Neuron (in vitro differentiated cells): ENCODE results near the gene EXD3.

ENCODE experiments used
- H2AFZ ChIP-seq: one replicate; pipeline ENCODE4 v1.6.1; 2013; ENCODE audit warnings: low read depth, mild to moderate bottlenecking, inconsistent platforms, low read length, moderate library complexity
- H3K27me3 ChIP-seq: one replicate; pipeline ENCODE4 v1.6.1; 2013; ENCODE audit warnings: low read length; ENCODE audit not compliant: insufficient read depth
- H3K36me3 ChIP-seq: one replicate; pipeline ENCODE4 v1.6.1; 2013; ENCODE audit warnings: low read length; ENCODE audit not compliant: insufficient read depth
- H3K4me1 ChIP-seq: one replicate; pipeline ENCODE4 v1.6.1; 2013; ENCODE audit warnings: low read length; ENCODE audit not compliant: insufficient read depth
- H3K4me3 ChIP-seq: 2 replicates; pipeline ENCODE4 v1.5.1; 2013; ENCODE audit warnings: mild to moderate bottlenecking, low read length, moderate library complexity
- H3K9me3 ChIP-seq: one replicate; pipeline ENCODE4 v1.6.1; 2013; ENCODE audit warnings: low read length

Gene EXD3

DNA sequence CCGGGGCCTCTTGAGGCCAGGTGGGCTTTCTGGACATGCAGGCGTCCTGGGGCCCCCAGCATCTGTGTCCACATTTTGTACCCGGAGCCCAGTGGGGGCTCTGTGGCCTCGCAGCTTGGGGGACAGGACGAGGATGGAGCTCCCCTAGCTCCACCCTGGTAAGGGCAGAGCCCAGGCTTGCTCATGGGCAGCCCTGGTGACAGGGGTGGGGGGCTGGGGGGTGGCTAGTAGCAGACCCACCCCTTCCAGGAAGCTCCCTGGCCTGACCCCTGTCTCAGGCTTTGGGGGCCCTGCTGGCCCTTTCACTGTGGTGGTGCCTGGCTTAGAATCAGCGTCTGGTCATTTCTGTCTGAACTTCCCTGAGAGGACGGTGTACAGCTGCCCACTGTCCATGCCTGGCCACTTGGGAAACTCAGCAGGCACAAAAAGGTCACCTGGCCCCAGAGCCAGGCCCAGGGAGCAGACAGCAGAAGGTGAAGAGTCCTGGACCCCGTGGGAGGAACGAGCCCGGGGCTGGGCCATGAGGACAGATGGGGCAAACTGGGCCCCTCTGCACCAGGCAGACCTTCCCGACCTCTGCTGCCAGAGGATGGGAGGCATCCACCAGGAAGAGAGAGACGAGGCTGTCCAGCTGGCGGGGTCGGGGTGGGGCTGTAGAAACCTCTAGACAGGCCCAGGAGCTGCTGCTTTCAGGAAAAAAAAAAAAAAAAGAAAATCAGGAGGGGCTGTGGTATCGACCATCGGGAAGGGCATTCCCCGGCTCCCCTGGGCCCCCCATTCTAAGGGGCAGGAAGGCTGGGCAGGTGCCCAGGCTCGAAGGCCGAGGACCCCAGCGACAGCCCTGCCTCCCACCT, 52.8 kb downstream of the EXD3 start:
- Histone ChIP-seq H3K9me3 (peaks cover 5% of the 10 kb centered on the region), H3K27me3 (no peaks in the 10 kb centered on the region), H3K36me3 (no peaks in the 10 kb centered on the region), H2AFZ (no peak overlapping the region), H3K4me3 (no peak overlapping the region), H3K4me1 (peaks cover 39% of the 10 kb centered on the region)

DNA sequence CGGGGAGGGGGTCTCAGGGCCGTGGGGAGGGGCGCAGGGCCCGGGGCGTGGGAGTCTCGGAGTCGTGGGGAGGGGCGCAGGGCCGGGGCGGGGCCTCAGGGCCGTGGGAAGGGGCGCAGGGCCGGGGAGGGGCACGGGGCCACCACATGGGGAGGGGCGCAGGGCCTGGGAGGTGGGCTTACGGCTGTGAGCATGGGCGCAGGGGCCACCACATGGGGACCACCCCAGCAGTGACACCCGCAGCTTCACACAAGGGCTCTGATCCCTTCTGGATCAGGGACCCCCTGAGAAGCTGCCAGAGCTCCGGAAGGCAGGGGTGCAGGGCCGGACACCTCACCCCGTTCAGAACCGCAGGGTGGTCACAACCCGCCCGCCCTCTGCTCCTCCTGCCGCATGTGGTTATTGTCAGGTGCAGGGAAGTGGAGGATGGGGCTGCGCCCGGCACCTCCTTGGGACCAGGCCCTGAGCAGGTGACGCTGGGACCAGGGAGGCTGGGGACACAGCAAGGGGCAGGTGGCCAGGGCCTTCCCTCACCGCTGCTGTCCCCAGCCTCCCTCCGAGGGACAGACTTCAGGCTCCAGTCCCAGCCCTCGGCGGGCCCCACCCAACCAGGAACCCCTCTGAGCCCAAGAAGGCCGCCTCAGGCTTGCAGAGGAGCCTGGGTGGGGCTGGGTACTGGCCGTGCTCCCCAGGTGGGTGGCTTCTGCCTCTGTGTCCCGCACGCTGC, 53.7 kb downstream of the EXD3 start:
- no peaks in the 10 kb centered on the region for H3K36me3 ChIP-seq
- no peaks in the 10 kb centered on the region for H3K27me3 ChIP-seq
- no peak overlapping the region for H3K4me3 ChIP-seq
- no peak overlapping the region for H2AFZ ChIP-seq
- peaks cover 5% of the 10 kb centered on the region for H3K9me3 ChIP-seq
- H3K4me1 ChIP-seq: peaks cover 39% of the 10 kb centered on the region

- H3K4me3 ChIP-seq: no peak overlapping the region
- H3K36me3 ChIP-seq: no peaks in the 10 kb centered on the region
- peaks cover 5% of the 10 kb centered on the region for H3K9me3 ChIP-seq
- no peak overlapping the region for H2AFZ ChIP-seq
- H3K4me1 ChIP-seq: peaks cover 39% of the 10 kb centered on the region
- H3K27me3 ChIP-seq: no peaks in the 10 kb centered on the region
These were observed 54.4 kb downstream of the EXD3 start for GRCh38 chr9:137368431-137369035.

DNA sequence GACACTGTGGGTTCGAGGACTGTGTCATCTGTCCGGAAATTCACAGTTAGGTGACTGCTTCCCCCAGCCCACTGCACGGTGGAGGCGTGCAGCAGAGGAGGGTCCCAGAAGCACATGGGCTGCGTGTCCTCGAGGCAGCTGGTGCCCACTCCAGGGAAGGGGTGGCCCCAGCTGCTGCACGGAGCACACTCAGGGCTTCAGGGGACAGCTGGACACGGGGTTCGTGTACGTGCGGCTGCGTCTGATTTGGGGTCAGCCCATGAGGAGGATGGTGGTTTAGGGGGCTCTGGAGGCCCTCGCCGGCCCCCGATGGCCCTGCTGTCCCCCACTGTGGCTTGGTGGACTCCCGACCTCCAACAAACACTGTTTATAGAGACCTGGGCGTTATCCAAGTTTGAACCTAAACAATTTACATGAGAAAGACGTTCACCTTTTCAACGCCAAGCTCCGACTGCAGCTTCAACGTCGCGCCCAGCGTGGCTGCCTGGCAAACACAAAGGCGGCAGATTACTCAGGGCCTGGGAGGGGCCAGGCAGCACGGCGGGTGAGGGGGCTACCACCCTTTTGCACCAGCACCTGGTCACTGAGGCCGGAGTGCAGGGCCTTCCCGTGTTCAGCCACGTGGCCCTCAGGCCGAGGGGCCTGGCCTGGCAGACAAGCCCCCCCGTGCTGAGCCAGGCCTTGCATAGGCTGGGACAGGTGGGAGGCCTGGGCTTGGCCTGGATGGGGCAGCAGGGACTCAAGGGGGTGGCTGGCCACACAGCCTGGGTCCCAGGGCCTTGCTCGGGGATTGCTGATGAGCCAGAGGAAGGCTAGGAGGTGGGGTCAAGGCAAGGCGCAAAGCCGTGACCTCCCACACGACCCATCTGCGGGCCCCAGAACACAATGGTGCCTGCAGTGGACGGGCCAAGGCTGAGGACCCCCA, 55.2 kb downstream of the EXD3 start:
- Histone ChIP-seq H3K4me1 (peaks cover 32% of the 10 kb centered on the region), H3K36me3 (no peaks in the 10 kb centered on the region), H3K4me3 (no peak overlapping the region), H2AFZ (no peak overlapping the region), H3K9me3 (peaks cover 5% of the 10 kb centered on the region), H3K27me3 (no peaks in the 10 kb centered on the region)

- Histone ChIP-seq H3K27me3 (no peaks in the 10 kb centered on the region), H3K4me3 (no peak overlapping the region), H2AFZ (no peak overlapping the region), H3K36me3 (no peaks in the 10 kb centered on the region), H3K4me1 (peaks cover 28% of the 10 kb centered on the region), H3K9me3 (peaks cover 5% of the 10 kb centered on the region)
These were observed 56.0 kb downstream of the EXD3 start for GRCh38 chr9:137366891-137367381.

DNA sequence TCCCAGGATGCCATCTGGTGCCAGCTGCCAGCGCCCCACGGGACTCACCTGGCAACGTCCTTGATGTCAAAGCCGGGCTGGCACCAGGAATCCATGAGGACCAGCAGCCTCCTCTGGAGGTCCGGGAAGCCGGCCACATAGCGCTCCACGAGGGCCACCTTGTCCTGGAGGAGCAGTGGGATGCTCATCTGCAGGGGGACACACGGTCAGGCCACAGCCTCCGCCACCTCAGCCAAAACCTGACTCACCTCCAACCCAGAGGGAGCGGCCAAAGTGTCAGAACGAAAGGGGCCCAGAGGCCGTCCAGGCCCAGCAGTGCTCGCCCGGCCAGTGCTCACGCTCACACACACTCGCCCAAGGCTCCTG, 56.5 kb downstream of the EXD3 start:
- Histone ChIP-seq H3K4me1 (peaks cover 23% of the 10 kb centered on the region), H2AFZ (no peak overlapping the region), H3K27me3 (no peaks in the 10 kb centered on the region), H3K4me3 (no peak overlapping the region), H3K36me3 (no peaks in the 10 kb centered on the region), H3K9me3 (peaks cover 5% of the 10 kb centered on the region)

DNA sequence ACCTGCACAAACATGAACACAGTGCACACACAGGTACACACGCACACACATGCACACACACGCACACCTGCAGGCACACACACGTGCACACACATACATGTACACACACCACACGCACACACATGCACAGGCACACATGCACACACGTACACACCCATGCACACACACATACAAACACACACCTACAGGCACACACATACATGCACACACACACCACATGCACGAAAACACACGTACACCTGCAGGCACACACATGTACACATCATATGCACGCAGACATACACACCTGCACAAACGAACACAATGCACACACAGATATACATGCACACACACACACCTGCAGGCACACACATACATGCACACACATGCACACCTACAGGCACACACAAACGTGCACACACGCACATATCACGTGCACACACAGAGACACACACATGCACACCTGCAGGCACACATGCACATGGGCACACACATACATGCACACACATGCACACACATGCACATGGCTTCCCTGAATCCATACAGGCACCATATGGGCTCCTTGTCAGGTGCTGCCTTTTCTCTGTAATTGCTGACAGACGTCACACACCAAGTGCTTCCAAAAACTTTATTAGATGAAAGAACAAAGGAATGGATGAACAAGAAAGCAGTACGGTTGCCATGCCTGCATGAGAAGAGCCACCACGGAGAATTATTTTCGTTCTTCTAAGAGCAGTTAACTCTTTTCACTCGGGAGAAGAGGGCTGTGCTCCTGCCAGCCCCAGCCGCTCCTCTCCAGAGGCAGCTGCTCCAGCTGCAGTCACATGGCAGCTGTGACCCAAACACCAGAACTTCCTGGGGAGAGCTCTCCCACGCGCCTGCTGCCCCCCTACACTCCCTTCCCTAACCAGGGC, 57.2 kb downstream of the EXD3 start:
- H3K4me1 ChIP-seq: peaks cover 17% of the 10 kb centered on the region
- peaks cover 5% of the 10 kb centered on the region for H3K9me3 ChIP-seq
- H3K27me3 ChIP-seq: no peaks in the 10 kb centered on the region
- no peak overlapping the region for H2AFZ ChIP-seq
- H3K4me3 ChIP-seq: no peak overlapping the region
- H3K36me3 ChIP-seq: no peaks in the 10 kb centered on the region

DNA sequence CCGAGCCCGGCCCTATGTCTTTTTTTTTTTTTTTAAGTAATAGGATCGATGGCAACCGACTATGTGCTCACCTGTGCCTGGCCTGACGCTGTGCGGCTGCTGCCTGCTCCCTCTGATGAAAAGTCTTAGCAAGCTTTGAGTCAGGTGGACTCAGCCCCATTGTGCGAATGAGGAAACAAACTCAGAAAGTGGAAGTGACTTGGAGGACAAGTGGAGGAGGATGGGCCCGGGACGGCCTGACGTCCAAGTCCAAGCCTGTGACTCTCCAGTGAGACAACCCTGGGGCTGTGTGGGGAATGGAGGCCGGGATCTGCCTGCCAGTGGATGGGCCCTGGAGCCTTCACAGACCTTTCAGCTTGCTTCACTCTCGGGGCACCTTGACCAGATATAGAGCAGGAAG, 57.9 kb downstream of the EXD3 start:
- no peak overlapping the region for H3K4me3 ChIP-seq
- peaks cover 5% of the 10 kb centered on the region for H3K9me3 ChIP-seq
- peaks cover 10% of the 10 kb centered on the region for H3K4me1 ChIP-seq
- no peak overlapping the region for H2AFZ ChIP-seq
- H3K27me3 ChIP-seq: no peaks in the 10 kb centered on the region
- H3K36me3 ChIP-seq: no peaks in the 10 kb centered on the region

- Histone ChIP-seq H3K4me1 (no peaks in the 10 kb centered on the region), H2AFZ (no peak overlapping the region), H3K4me3 (no peak overlapping the region), H3K27me3 (no peaks in the 10 kb centered on the region), H3K9me3 (peaks cover 24% of the 10 kb centered on the region), H3K36me3 (no peaks in the 10 kb centered on the region)
These were observed 63.1 kb downstream of the EXD3 start for GRCh38 chr9:137359850-137360249.

- no peaks in the 10 kb centered on the region for H3K4me1 ChIP-seq
- H3K27me3 ChIP-seq: no peaks in the 10 kb centered on the region
- H3K4me3 ChIP-seq: no peak overlapping the region
- no peak overlapping the region for H2AFZ ChIP-seq
- H3K9me3 ChIP-seq: peaks cover 24% of the 10 kb centered on the region
- H3K36me3 ChIP-seq: no peaks in the 10 kb centered on the region
These were observed 64.8 kb downstream of the EXD3 start for GRCh38 chr9:137358126-137358525.

DNA sequence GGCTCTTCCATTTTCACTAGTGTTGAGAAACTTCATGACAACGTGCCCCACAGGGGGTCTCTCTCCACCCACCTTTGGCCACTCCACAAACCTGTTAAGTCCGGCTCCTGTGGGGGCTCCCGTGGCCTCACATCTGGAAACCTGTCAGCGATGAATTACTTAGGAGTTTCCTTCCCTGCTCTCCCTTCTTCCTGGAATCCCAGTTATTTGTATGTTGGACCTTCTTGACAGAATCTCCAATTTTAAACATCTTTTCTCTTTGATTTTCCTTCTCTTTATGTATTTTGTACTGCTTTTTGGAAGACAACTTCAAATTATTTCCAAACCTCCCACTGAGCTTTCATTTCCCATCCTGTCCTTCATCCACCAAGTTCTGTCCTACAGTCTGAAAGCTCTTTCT, 65.8 kb downstream of the EXD3 start:
- H2AFZ ChIP-seq: no peak overlapping the region
- H3K4me3 ChIP-seq: no peak overlapping the region
- H3K27me3 ChIP-seq: no peaks in the 10 kb centered on the region
- peaks cover 24% of the 10 kb centered on the region for H3K9me3 ChIP-seq
- H3K36me3 ChIP-seq: no peaks in the 10 kb centered on the region
- no peaks in the 10 kb centered on the region for H3K4me1 ChIP-seq
